ENCODE data around the gene CDK19. TPM values are rescaled to one million over a fixed set of nuclear protein-coding genes. Genes with fewer than 3 reads are reported as not detected.

Gene CDK19
- total and polyA plus RNA-seq, 7 experiments from 2014 or later = 1.3 to 24.4 (median 20.4) TPM

- Mint-ChIP-seq H3K36me3 (peaks cover 3 to 40% (median 23%) of the 10 kb centered on the region in 5 donors), H3K27me3 (no peaks in the 10 kb centered on the region), H3K4me1 (peaks cover 0 to 5% (median 0%) of the 10 kb centered on the region in 7 donors), H3K27ac (no peak overlapping the region), H3K4me3 (no peak overlapping the region), H3K9me3 (no peaks in the 10 kb centered on the region)
- ATAC-seq (no peak), DNase-seq (no peak)
- ChIA-PET POLR2A (no interaction called here), CTCF (no interaction called here)
- Histone ChIP-seq H3K4me3 (ENCODE audit: low read length) (no peak overlapping the region), H3K4me1 (ENCODE audit: control insufficient read depth in 2 of 2, insufficient read depth in 2 of 2, low read length in 2 of 2) (no peaks in the 10 kb centered on the region), H3K36me3 (ENCODE audit: control insufficient read depth in 2 of 3, insufficient read depth in 3 of 3, low read length in 3 of 3) (no peaks in the 10 kb centered on the region), H3K27ac (ENCODE audit: low read depth, low read length) (no peak overlapping the region), H3K9me3 (ENCODE audit: control insufficient read depth in 2 of 3, low read length in 3 of 3) (no peaks in the 10 kb centered on the region), H3K27me3 (ENCODE audit: control insufficient read depth in 2 of 2, insufficient read depth in 2 of 2, low read length in 2 of 2) (no peaks in the 10 kb centered on the region)
- intact Hi-C loops (cut with micrococcal nuclease) = no loop called here
Observed at GRCh38 chr6:110658631-110659211, 156.5 kb downstream of the CDK19 start.

DNA sequence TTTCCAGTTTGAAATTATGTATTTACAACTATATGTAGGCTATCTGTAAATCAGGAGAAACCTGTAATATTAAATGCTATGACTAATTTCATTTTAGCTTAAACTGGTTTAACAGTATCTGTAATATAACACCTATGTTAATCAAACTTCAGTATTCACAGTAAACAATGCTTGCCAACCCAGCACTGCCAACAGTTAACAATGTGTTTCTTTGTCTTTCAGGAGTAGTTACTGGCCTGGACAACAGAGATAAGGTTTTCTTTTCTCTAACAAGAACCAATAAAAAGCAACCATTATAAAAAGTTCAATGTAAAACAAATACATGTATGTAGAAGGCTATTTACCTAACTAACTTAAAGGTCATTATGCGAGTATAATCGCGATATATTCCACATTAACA is 158.8 kb downstream of the CDK19 start:
- no peak for DNase-seq
- no peaks in the 10 kb centered on the region for H3K27me3 ChIP-seq (ENCODE audit: control insufficient read depth in 2 of 2, insufficient read depth in 2 of 2, low read length in 2 of 2)
- ATAC-seq = no peak
- no peaks in the 10 kb centered on the region for H3K9me3 ChIP-seq (ENCODE audit: control insufficient read depth in 2 of 3, low read length in 3 of 3)
- no peak overlapping the region for H3K4me3 ChIP-seq (ENCODE audit: low read length)
- intact Hi-C loops (cut with micrococcal nuclease) = no loop called here
- H3K4me1 ChIP-seq (ENCODE audit: control insufficient read depth in 2 of 2, insufficient read depth in 2 of 2, low read length in 2 of 2) = no peaks in the 10 kb centered on the region
- CTCF ChIA-PET = no interaction called here
- no peaks in the 10 kb centered on the region for H3K27me3 Mint-ChIP-seq
- POLR2A ChIA-PET = no interaction called here
- H3K27ac Mint-ChIP-seq = no peak overlapping the region
- H3K36me3 Mint-ChIP-seq = peaks cover 3 to 32% (median 20%) of the 10 kb centered on the region in 5 donors
- peaks cover 0 to 9% (median 0%) of the 10 kb centered on the region in 7 donors for H3K4me1 Mint-ChIP-seq
- no peaks in the 10 kb centered on the region for H3K36me3 ChIP-seq (ENCODE audit: control insufficient read depth in 2 of 3, insufficient read depth in 3 of 3, low read length in 3 of 3)
- H3K4me3 Mint-ChIP-seq = no peak overlapping the region
- no peaks in the 10 kb centered on the region for H3K9me3 Mint-ChIP-seq
- no peak overlapping the region for H3K27ac ChIP-seq (ENCODE audit: low read depth, low read length)

DNA sequence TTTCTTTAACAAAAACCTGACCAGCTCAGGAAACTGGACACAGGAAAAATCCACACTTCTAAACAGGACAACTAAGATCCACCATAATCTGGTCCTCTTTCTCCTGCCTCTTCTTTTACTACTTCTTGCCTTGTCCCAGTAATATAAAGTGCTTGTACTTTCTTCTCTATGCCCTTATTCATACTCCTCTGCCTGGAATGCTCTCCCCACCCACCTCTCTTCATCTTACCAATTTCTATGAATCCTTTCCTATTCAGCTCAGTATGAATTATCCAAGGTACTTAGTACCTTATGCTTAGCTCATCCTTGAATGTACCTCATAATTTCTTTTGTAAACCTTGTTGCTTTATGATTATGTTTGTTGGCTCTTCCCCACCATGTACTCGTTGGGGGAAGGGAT is 159.4 kb downstream of the CDK19 start:
- ATAC-seq (no peak), DNase-seq (no peak)
- Histone ChIP-seq H3K27ac (ENCODE audit: low read depth, low read length) (no peak overlapping the region), H3K9me3 (ENCODE audit: control insufficient read depth in 2 of 3, low read length in 3 of 3) (no peaks in the 10 kb centered on the region), H3K4me1 (ENCODE audit: control insufficient read depth in 2 of 2, insufficient read depth in 2 of 2, low read length in 2 of 2) (no peaks in the 10 kb centered on the region), H3K4me3 (ENCODE audit: low read length) (no peak overlapping the region), H3K27me3 (ENCODE audit: control insufficient read depth in 2 of 2, insufficient read depth in 2 of 2, low read length in 2 of 2) (no peaks in the 10 kb centered on the region), H3K36me3 (ENCODE audit: control insufficient read depth in 2 of 3, insufficient read depth in 3 of 3, low read length in 3 of 3) (no peaks in the 10 kb centered on the region)
- Mint-ChIP-seq H3K36me3 (peaks cover 3 to 30% (median 21%) of the 10 kb centered on the region in 5 donors), H3K4me1 (peaks cover 0 to 9% (median 0%) of the 10 kb centered on the region in 7 donors), H3K4me3 (no peak overlapping the region), H3K27ac (peak overlapping the region in 1 of 9 donors; percentile 2), H3K27me3 (no peaks in the 10 kb centered on the region), H3K9me3 (no peaks in the 10 kb centered on the region)
- intact Hi-C loops (cut with micrococcal nuclease) = no loop called here
- ChIA-PET POLR2A (no interaction called here), CTCF (no interaction called here)

GRCh38 chr6:110654096-110654820 is 161.0 kb downstream of the CDK19 start:
- intact Hi-C loops (cut with micrococcal nuclease) = no loop called here
- H3K27me3 ChIP-seq (ENCODE audit: control insufficient read depth in 2 of 2, insufficient read depth in 2 of 2, low read length in 2 of 2) = no peaks in the 10 kb centered on the region
- DNase-seq (no peak), ATAC-seq (no peak)
- POLR2A ChIA-PET = no interaction called here
- H3K27ac ChIP-seq (ENCODE audit: low read depth, low read length) = no peak overlapping the region
- no peak overlapping the region for H3K27ac Mint-ChIP-seq
- H3K4me3 ChIP-seq (ENCODE audit: low read length) = no peak overlapping the region
- no peak overlapping the region for H3K4me3 Mint-ChIP-seq
- CTCF ChIA-PET = no interaction called here
- no peaks in the 10 kb centered on the region for H3K4me1 ChIP-seq (ENCODE audit: control insufficient read depth in 2 of 2, insufficient read depth in 2 of 2, low read length in 2 of 2)
- peaks cover 0 to 9% (median 0%) of the 10 kb centered on the region in 7 donors for H3K4me1 Mint-ChIP-seq
- H3K36me3 ChIP-seq (ENCODE audit: control insufficient read depth in 2 of 3, insufficient read depth in 3 of 3, low read length in 3 of 3) = no peaks in the 10 kb centered on the region
- no peaks in the 10 kb centered on the region for H3K27me3 Mint-ChIP-seq
- no peaks in the 10 kb centered on the region for H3K9me3 Mint-ChIP-seq
- peaks cover 3 to 23% (median 16%) of the 10 kb centered on the region in 5 donors for H3K36me3 Mint-ChIP-seq
- H3K9me3 ChIP-seq (ENCODE audit: control insufficient read depth in 2 of 3, low read length in 3 of 3) = no peaks in the 10 kb centered on the region

- intact Hi-C loops (cut with micrococcal nuclease) = no loop called here
- Mint-ChIP-seq H3K9me3 (no peaks in the 10 kb centered on the region), H3K4me3 (no peak overlapping the region), H3K27me3 (no peaks in the 10 kb centered on the region), H3K27ac (no peak overlapping the region), H3K4me1 (peaks cover 0 to 9% (median 0%) of the 10 kb centered on the region in 7 donors), H3K36me3 (peaks cover 3 to 23% (median 19%) of the 10 kb centered on the region in 5 donors)
- Histone ChIP-seq H3K4me1 (ENCODE audit: control insufficient read depth in 2 of 2, insufficient read depth in 2 of 2, low read length in 2 of 2) (no peaks in the 10 kb centered on the region), H3K9me3 (ENCODE audit: control insufficient read depth in 2 of 3, low read length in 3 of 3) (no peaks in the 10 kb centered on the region), H3K36me3 (ENCODE audit: control insufficient read depth in 2 of 3, insufficient read depth in 3 of 3, low read length in 3 of 3) (no peaks in the 10 kb centered on the region), H3K27ac (ENCODE audit: low read depth, low read length) (no peak overlapping the region), H3K4me3 (ENCODE audit: low read length) (no peak overlapping the region), H3K27me3 (ENCODE audit: control insufficient read depth in 2 of 2, insufficient read depth in 2 of 2, low read length in 2 of 2) (no peaks in the 10 kb centered on the region)
- DNase-seq = no peak
- ATAC-seq = no peak
- POLR2A ChIA-PET = no interaction called here
- CTCF ChIA-PET = no interaction called here
Observed at GRCh38 chr6:110653381-110653780, 161.9 kb downstream of the CDK19 start.

DNA sequence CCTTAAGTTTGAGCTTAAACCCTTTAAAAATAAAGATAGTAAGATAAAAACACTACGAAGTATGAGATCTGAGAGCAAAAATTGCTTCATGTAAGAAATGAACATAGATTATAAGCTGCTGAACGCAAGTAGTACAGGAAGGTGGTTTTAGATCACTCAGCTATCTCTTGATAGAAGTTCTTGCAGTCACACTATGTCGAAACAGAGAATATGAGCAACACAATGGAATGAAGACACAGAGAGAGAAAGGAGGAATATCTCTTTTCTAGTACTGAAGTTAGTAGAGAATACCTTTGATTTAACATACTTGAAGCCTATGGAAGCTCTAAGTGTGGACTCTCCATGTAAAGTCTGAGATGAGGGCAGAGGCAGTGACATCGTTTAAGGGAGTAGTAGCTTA is 162.7 kb downstream of the CDK19 start:
- H3K9me3 ChIP-seq (ENCODE audit: control insufficient read depth in 2 of 3, low read length in 3 of 3) = no peaks in the 10 kb centered on the region
- no peaks in the 10 kb centered on the region for H3K36me3 ChIP-seq (ENCODE audit: control insufficient read depth in 2 of 3, insufficient read depth in 3 of 3, low read length in 3 of 3)
- no peak overlapping the region for H3K27ac ChIP-seq (ENCODE audit: low read depth, low read length)
- peak overlapping the region in 1 of 9 donors; percentile 7 for H3K27ac Mint-ChIP-seq
- POLR2A ChIA-PET = interaction anchor here (0.9 kb wide), 1 partner anchor 11 kb away, joined by 3 read pairs; no protein-coding TSS in a partner anchor
- peaks cover 0 to 9% (median 0%) of the 10 kb centered on the region in 7 donors for H3K4me1 Mint-ChIP-seq
- ATAC-seq (no peak), DNase-seq (no peak)
- H3K4me3 ChIP-seq (ENCODE audit: low read length) = no peak overlapping the region
- H3K36me3 Mint-ChIP-seq = peaks cover 3 to 23% (median 14%) of the 10 kb centered on the region in 5 donors
- H3K27me3 ChIP-seq (ENCODE audit: control insufficient read depth in 2 of 2, insufficient read depth in 2 of 2, low read length in 2 of 2) = no peaks in the 10 kb centered on the region
- CTCF ChIA-PET = no interaction called here
- intact Hi-C loops (cut with micrococcal nuclease) = no loop called here
- H3K4me3 Mint-ChIP-seq = no peak overlapping the region
- H3K9me3 Mint-ChIP-seq = no peaks in the 10 kb centered on the region
- H3K27me3 Mint-ChIP-seq = no peaks in the 10 kb centered on the region
- H3K4me1 ChIP-seq (ENCODE audit: control insufficient read depth in 2 of 2, insufficient read depth in 2 of 2, low read length in 2 of 2) = no peaks in the 10 kb centered on the region

GRCh38 chr6:110650755-110651154 is 164.5 kb downstream of the CDK19 start:
- no peak for DNase-seq
- no peaks in the 10 kb centered on the region for H3K9me3 ChIP-seq (ENCODE audit: control insufficient read depth in 2 of 3, low read length in 3 of 3)
- no peaks in the 10 kb centered on the region for H3K4me1 ChIP-seq (ENCODE audit: control insufficient read depth in 2 of 2, insufficient read depth in 2 of 2, low read length in 2 of 2)
- no peaks in the 10 kb centered on the region for H3K9me3 Mint-ChIP-seq
- intact Hi-C loops (cut with micrococcal nuclease) = no loop called here
- H3K4me3 ChIP-seq (ENCODE audit: low read length) = no peak overlapping the region
- no peak overlapping the region for H3K27ac ChIP-seq (ENCODE audit: low read depth, low read length)
- no peaks in the 10 kb centered on the region for H3K27me3 Mint-ChIP-seq
- no peak overlapping the region for H3K27ac Mint-ChIP-seq
- H3K36me3 Mint-ChIP-seq = peaks cover 3 to 27% (median 17%) of the 10 kb centered on the region in 5 donors
- no peak overlapping the region for H3K4me3 Mint-ChIP-seq
- ChIA-PET POLR2A (no interaction called here), CTCF (no interaction called here)
- no peak for ATAC-seq
- H3K4me1 Mint-ChIP-seq = peaks cover 0 to 9% (median 0%) of the 10 kb centered on the region in 7 donors
- H3K27me3 ChIP-seq (ENCODE audit: control insufficient read depth in 2 of 2, insufficient read depth in 2 of 2, low read length in 2 of 2) = no peaks in the 10 kb centered on the region
- H3K36me3 ChIP-seq (ENCODE audit: control insufficient read depth in 2 of 3, insufficient read depth in 3 of 3, low read length in 3 of 3) = peaks cover 0 to 8% (median 0%) of the 10 kb centered on the region in 3 experiments
